Right lobe of liver (tissue), 6 donors: ENCODE results near the gene DHX9. TPM values are rescaled to one million over a fixed set of nuclear protein-coding genes. Genes with fewer than 3 reads are reported as not detected.

Source experiments
- ATAC-seq, 4 donors: fragments of 200-7000 bp; cut with Tn5 transposase; one replicate each; pipeline ENCODE4 v1.9.1; 2020; ENCODE audit warnings: mild to moderate bottlenecking in 4 of 4, moderate library complexity in 4 of 4
- DNase-seq, 3 donors: peaks; one replicate each; pipeline ENCODE4 v3.0.0-alpha.2; 2020
- H3K27ac ChIP-seq, 3 donors: fragments of 200-600 bp; one replicate each; pipeline ENCODE4 v1.8.0; 2022
- H3K27me3 ChIP-seq, 2 donors: fragments of 200-600 bp; one replicate each; pipeline ENCODE4 v1.8.0; 2022
- H3K36me3 ChIP-seq, 4 donors: fragments of 200-600 bp; sonication (generic) in 1 of 4; one replicate each; pipeline versions ENCODE4 v1.5.1 to v1.8.0; 2017 to 2022; ENCODE audit warnings: control low read depth in 1 of 4
- H3K4me1 ChIP-seq, 4 donors: fragments of 200-600 bp; sonication (generic) in 1 of 4; one replicate each; pipeline versions ENCODE4 v1.5.1 to v1.8.0; 2017 to 2022; ENCODE audit warnings: control low read depth in 1 of 4
- H3K4me3 ChIP-seq, 3 donors: fragments of 200-600 bp; one replicate each; pipeline ENCODE4 v1.8.0; 2022
- H3K9me3 ChIP-seq, 4 donors: fragments of 200-600 bp; sonication (generic) in 1 of 4; one replicate each; pipeline versions ENCODE4 v1.5.1 to v1.8.0; 2017 to 2022; ENCODE audit warnings: control low read depth in 1 of 4
- POLR2A ChIP-seq: fragments of 450-650 bp; IDR thresholded peaks from one replicate; pipeline ENCODE4 v1.6.1; 2017; ENCODE audit warnings: antibody characterized with exemption, mild to moderate bottlenecking
- WGBS: methylation state at CpG from one replicate; pipeline ENCODE4 v1.1.6; 2018; ENCODE audit warnings: low coverage, low lambda C conversion rate; ENCODE audit not compliant: insufficient coverage; ENCODE audit errors: missing lambda C conversion rate; 5-methylcytosine and 5-hydroxymethylcytosine counted together
- intact Hi-C, 2 donors: fragments of 100-400 bp; cut with DNase I; formaldehyde crosslinking; loops; one replicate each; pipeline versions ENCODE4 v1.11.2 to v1.14.1; 2022
- total RNA-seq, 6 experiments: library from RNA; depleted of rRNA in 2 of 6; stranded (reverse); fragments of >200 nt in 2 of 6; fragmentation: NEBNext Ultra II Directional in 3 of 6; extraction: Animal tissue kit (Norgen Biotek cat#: 25700) in 3 of 6; gene quantifications; one replicate each; pipeline versions ENCODE4 v1.1.0 to v1.2.4, GENCODE V29; 2016 to 2023
- TF ChIP-seq, protein P1 (sequence below), 4 donors: fragments of 200-600 bp in 3 of 4; fragments of 450-650 bp in 1 of 4; IDR thresholded peaks; one replicate each; pipeline versions ENCODE4 v1.5.1 to v1.8.0; 2016 to 2022; ENCODE audit warnings: antibody characterized with exemption in 4 of 4, mild to moderate bottlenecking in 2 of 4
- donor health status: DM: no; HTN: yes; CAD: no.
- donor health status: DM: no; HTN: no; CAD: no.
- donor health status: DM: no; HTN: no; CAD: no.
- donor health status: DM: no; HTN: yes; CAD: no.
- donor health status: DM: no; HTN: yes; CAD: no.

Gene DHX9
- total RNA-seq, 6 experiments from 2014 or later: 32.6 to 51.0 (median 39.5) TPM

DNA sequence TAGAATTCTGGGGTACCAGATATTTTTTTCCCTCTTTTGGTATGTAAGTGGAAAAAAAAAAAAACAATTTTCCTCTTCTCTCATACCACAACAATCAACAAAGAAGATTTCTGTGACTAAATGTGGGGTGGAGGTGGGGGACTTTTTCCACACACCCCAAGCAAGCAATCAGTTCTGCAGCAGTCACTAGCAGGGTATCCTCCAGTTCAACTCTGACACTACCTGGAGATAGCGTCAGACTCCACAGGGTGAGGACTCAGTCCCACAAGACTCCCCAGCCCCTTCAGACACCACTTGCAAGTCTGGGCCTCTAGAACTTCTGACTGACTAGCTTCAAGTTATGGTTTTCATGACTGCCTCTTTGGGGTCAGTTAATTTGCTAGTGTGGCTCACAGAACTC is 6.2 kb downstream of the DHX9 start:
- H3K36me3 ChIP-seq: peaks cover 4 to 51% (median 28%) of the 10 kb centered on the region in 4 donors
- no peak for ATAC-seq
- H3K27me3 ChIP-seq: no peaks in the 10 kb centered on the region
- no peak overlapping the region for H3K4me3 ChIP-seq
- no peaks in the 10 kb centered on the region for H3K9me3 ChIP-seq
- no peak for DNase-seq
- no peak for TF ChIP-seq POLR2A
- TF ChIP-seq, protein P1, sequence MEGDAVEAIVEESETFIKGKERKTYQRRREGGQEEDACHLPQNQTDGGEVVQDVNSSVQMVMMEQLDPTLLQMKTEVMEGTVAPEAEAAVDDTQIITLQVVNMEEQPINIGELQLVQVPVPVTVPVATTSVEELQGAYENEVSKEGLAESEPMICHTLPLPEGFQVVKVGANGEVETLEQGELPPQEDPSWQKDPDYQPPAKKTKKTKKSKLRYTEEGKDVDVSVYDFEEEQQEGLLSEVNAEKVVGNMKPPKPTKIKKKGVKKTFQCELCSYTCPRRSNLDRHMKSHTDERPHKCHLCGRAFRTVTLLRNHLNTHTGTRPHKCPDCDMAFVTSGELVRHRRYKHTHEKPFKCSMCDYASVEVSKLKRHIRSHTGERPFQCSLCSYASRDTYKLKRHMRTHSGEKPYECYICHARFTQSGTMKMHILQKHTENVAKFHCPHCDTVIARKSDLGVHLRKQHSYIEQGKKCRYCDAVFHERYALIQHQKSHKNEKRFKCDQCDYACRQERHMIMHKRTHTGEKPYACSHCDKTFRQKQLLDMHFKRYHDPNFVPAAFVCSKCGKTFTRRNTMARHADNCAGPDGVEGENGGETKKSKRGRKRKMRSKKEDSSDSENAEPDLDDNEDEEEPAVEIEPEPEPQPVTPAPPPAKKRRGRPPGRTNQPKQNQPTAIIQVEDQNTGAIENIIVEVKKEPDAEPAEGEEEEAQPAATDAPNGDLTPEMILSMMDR (IDR thresholded peaks at IDR 0.05): no peak
- peaks cover 0 to 19% (median 9%) of the 10 kb centered on the region in 4 donors for H3K4me1 ChIP-seq
- 80% methylated on average over 1 of the region's 1 CpG for WGBS
- H3K27ac ChIP-seq: no peak overlapping the region
- intact Hi-C loops: no loop called here

DNA sequence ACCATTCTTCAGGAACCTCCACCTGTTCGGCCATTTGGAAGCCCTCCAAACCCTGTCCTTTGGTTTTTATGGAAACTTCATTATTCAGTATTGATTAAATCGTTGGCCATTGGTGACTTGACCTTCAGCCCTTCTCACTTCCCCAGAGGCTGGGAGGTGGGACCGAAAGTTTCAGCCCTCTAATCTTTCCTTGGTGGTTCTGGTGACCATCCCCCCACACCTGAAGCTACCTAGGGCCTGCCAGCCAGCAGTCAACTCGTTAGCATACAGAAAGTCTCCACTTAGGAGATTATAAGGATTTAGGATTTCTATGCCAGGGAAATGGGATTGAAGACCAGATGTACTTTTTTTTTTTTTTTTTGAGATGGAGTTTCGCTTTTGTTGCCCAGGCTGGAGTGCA is 6.7 kb downstream of the DHX9 start:
- WGBS: 54% methylated on average over 5 of the region's 5 CpGs
- intact Hi-C loops: no loop called here
- no peak for ATAC-seq

DNA sequence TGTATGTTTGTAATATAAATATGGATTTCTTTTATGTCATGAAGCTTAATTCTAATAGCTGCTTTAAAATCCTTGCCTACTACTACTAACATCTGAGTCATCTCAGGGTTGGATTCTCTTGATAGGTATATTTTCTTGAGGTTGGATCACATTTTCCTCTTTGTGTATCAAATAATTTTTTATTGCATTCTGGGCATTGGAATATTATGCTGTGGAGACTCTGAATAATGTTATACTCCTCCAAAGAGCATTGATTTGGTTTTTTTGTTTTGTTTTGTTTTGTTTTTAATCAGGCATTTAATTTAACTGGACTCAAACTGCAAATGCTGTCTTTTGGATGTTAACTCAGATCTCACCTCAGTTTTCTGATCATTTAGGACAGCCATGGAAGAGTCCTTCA is 8.0 kb downstream of the DHX9 start:
- Histone ChIP-seq H3K27me3 (no peaks in the 10 kb centered on the region), H3K4me3 (no peak overlapping the region), H3K27ac (no peak overlapping the region), H3K4me1 (peaks cover 0 to 2% (median under 1%) of the 10 kb centered on the region in 4 donors), H3K36me3 (peaks cover 4 to 63% (median 33%) of the 10 kb centered on the region in 4 donors), H3K9me3 (no peaks in the 10 kb centered on the region)
- intact Hi-C loops: no loop called here
- TF ChIP-seq POLR2A: no peak
- TF ChIP-seq, protein P1 (IDR thresholded peaks at IDR 0.05): no peak
- DNase-seq: no peak
- ATAC-seq: no peak

More for the DNA sequence above, 6.7 kb downstream of the DHX9 start:
- H3K27me3 ChIP-seq: no peaks in the 10 kb centered on the region
- H3K27ac ChIP-seq: no peak overlapping the region
- no peak overlapping the region for H3K4me3 ChIP-seq
- no peak for DNase-seq
- no peak for TF ChIP-seq POLR2A
- TF ChIP-seq, protein P1 (IDR thresholded peaks at IDR 0.05): no peak
- peaks cover 4 to 55% (median 30%) of the 10 kb centered on the region in 4 donors for H3K36me3 ChIP-seq
- peaks cover 0 to 14% (median 7%) of the 10 kb centered on the region in 4 donors for H3K4me1 ChIP-seq
- H3K9me3 ChIP-seq: no peaks in the 10 kb centered on the region

DNA sequence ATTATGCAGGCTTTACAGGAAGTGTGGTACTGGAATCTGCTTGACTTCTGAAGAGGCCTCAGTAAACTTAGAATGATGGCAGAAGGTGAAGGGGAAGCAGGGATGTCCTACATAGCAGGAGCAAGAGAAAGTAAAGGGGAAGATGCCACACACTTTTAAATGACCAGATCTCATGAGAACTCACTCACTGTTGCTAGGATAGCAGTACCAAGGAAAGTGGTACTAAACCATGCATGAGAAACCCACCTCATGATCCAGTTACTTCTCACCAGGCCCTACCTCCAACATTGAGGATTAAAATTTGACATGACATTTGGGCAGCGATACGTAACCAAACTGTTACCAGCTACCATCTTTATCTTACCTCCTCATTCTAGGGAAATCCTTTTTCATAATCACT is 9.6 kb downstream of the DHX9 start:
- peaks cover 4 to 74% (median 40%) of the 10 kb centered on the region in 4 donors for H3K36me3 ChIP-seq
- no peaks in the 10 kb centered on the region for H3K4me1 ChIP-seq
- no peak for TF ChIP-seq POLR2A
- TF ChIP-seq, protein P1 (IDR thresholded peaks at IDR 0.05): no peak
- ATAC-seq (no peak), DNase-seq (no peak)
- no peaks in the 10 kb centered on the region for H3K9me3 ChIP-seq
- no peak overlapping the region for H3K27ac ChIP-seq
- intact Hi-C loops: no loop called here
- H3K4me3 ChIP-seq: no peak overlapping the region
- no peaks in the 10 kb centered on the region for H3K27me3 ChIP-seq
- WGBS: 96% methylated on average over 2 of the region's 2 CpGs

DNA sequence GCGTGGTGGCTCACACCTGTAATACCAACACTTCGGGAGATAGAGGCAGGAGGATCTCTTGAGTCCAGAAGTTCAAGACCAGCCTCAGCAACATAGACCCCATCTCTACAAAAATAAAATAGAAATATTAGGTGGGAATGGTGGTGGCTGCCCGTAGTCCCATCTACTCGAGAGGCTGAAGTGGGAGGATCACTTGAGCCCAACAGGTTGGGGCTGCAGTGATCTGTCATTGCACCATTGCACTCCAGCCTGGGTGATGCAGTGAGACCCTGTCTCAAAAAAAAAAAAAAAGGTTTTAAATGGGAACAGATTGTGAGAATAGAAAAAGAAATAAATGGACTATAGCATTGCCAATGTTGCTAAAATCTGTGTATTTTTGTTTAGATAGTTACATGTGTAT is 11.2 kb downstream of the DHX9 start:
- 100% methylated on average over 4 of the region's 4 CpGs for WGBS

More for the DNA sequence above, 11.2 kb downstream of the DHX9 start:
- intact Hi-C loops: no loop called here
- Histone ChIP-seq H3K36me3 (peaks cover 0 to 82% (median 48%) of the 10 kb centered on the region in 4 donors), H3K9me3 (no peaks in the 10 kb centered on the region), H3K4me1 (no peaks in the 10 kb centered on the region), H3K27me3 (no peaks in the 10 kb centered on the region), H3K27ac (no peak overlapping the region), H3K4me3 (no peak overlapping the region)
- DNase-seq: no peak
- no peak for ATAC-seq
- TF ChIP-seq, protein P1 (IDR thresholded peaks at IDR 0.05): no peak
- TF ChIP-seq POLR2A: no peak
